ENCODE results near the gene MLLT10.

Gene MLLT10

GRCh38 chr10:21533467-21534279 lies at the start of gene MLLT10:
MLLT10 (plus strand) TSS chr10:21534232; CDS start chr10:21534645, 413 bp downstream.
- ChIA-PET POLR2A (ENCODE audit: low non-redundant PET) (interaction anchor here (1.1 kb wide), 1 partner anchor 254 kb away, joined by 7 read pairs; no protein-coding TSS in a partner anchor), CTCF (interaction anchor here (0.6 kb wide), 1 partner anchor 493 kb away, joined by 3 read pairs; no protein-coding TSS in a partner anchor)
- DNase-seq (ENCODE audit: low spot score): peak; percentile 81
- TF ChIP-seq CTCF (conservative IDR thresholded peaks at IDR 0.05; ENCODE audit: low read depth): no peak
- H3K27ac ChIP-seq: peak within 1 kb of the TSS; percentile 98

- POLR2A ChIA-PET (ENCODE audit: low non-redundant PET): no interaction called here
- no peak for TF ChIP-seq CTCF (conservative IDR thresholded peaks at IDR 0.05; ENCODE audit: low read depth)
- CTCF ChIA-PET: interaction anchor here (0.7 kb wide), 1 partner anchor 424 kb away, joined by 3 read pairs; no protein-coding TSS in a partner anchor
- no peak for DNase-seq (ENCODE audit: low spot score)
- H3K27ac ChIP-seq: no peak overlapping the region
These were observed 46.4 kb upstream of the MLLT10 start for GRCh38 chr10:21487416-21488180.

GRCh38 chr10:21488246-21488956 lies 45.6 kb upstream of the MLLT10 start:
- H3K27ac ChIP-seq: no peak overlapping the region
- DNase-seq (ENCODE audit: low spot score): no peak
- POLR2A ChIA-PET (ENCODE audit: low non-redundant PET): no interaction called here
- CTCF ChIA-PET: interaction anchor here (0.5 kb wide), 1 partner anchor 36 kb away, joined by 4 read pairs; no protein-coding TSS in a partner anchor
- no peak for TF ChIP-seq CTCF (conservative IDR thresholded peaks at IDR 0.05; ENCODE audit: low read depth)

GRCh38 chr10:21488957-21489446 lies 45.0 kb upstream of the MLLT10 start:
- ChIA-PET CTCF (interaction anchor here (0.5 kb wide), 1 partner anchor 35 kb away, joined by 4 read pairs; no protein-coding TSS in a partner anchor), POLR2A (ENCODE audit: low non-redundant PET) (no interaction called here)
- no peak overlapping the region for H3K27ac ChIP-seq
- no peak for TF ChIP-seq CTCF (conservative IDR thresholded peaks at IDR 0.05; ENCODE audit: low read depth)
- no peak for DNase-seq (ENCODE audit: low spot score)

GRCh38 chr10:21490028-21490710 lies 43.9 kb upstream of the MLLT10 start:
- H3K27ac ChIP-seq: no peak overlapping the region
- TF ChIP-seq CTCF (conservative IDR thresholded peaks at IDR 0.05; ENCODE audit: low read depth): no peak
- DNase-seq (ENCODE audit: low spot score): no peak
- POLR2A ChIA-PET (ENCODE audit: low non-redundant PET): no interaction called here
- CTCF ChIA-PET: no interaction called here

All from RWPE1 (cell line).